ENCODE measurements around the gene ZNF513. TPM values are rescaled to one million over a fixed set of nuclear protein-coding genes. Genes with fewer than 3 reads are reported as not detected.
"Not testable (repeated sequence)": the region's sequence is repeated elsewhere in the genome, so short reads cannot be mapped to it uniquely, and the experiment has no call there.

Gene ZNF513
- 9.2 and 11.3 TPM in 2 replicates for total RNA-seq

DNA sequence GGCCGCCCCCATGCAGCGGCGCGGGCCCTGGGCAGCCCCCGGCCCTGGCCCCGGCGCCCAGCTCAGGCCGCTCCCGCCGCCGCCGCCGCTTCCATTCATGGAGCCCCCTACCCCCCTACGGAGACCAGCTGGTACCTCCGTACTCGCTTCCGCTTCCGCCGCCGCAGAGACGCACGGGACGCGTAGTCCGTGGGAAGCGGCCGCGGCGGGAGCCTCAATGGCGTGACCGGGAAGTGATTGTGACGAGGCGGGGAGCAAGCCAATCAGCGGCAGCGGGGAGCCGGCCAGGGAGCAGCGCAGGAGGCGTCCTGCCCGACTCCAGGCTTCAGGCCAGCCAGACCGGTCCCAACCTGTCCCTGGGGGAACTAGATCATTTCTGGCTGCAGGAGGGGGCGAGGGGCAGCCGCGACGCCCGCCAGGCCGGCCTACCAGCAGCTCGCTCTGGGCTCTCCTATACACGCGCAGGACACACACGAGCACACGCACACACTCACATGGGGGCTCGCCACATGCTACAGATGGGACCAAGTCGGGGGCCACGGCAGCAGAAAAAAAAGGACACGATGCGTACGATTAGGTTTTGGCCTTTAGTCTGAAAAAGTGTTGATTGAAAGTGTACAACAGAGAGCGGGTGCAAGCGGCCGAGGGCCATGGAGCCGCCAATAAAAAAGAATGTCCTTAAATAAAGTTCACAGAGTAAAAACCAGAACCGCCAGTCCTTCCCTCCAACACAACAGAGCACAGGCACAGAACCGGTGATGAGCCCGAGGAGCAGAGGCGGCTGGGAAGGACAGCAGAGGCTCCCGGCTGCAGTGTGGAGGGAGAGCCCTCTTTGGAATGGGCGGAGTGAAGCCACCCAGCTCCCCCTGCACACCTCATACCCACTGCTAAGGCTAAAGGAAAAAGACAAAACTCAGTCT lies at the start of gene ZNF513:
Gene ZNF513 (minus strand): TSS at position 109 of the 920 bp plus-strand sequence. CDS start 208 bp downstream, outside the sequence.
- peak; percentile 82 for DNase-seq (ENCODE audit: low read depth)

GRCh38 chr2:27428978-27429541 lies 48.5 kb upstream of the ZNF513 start:
- peak; percentile 63 for DNase-seq (ENCODE audit: low read depth)

GRCh38 chr2:27428213-27428977 lies 47.9 kb upstream of the ZNF513 start, which contains the start of gene NRBP1:
TSS of gene NRBP1 (plus strand) at chr2:27428631. CDS start at chr2:27433274, 4,643 bp downstream.
- DNase-seq (ENCODE audit: low read depth), result peak; percentile 70

DNA sequence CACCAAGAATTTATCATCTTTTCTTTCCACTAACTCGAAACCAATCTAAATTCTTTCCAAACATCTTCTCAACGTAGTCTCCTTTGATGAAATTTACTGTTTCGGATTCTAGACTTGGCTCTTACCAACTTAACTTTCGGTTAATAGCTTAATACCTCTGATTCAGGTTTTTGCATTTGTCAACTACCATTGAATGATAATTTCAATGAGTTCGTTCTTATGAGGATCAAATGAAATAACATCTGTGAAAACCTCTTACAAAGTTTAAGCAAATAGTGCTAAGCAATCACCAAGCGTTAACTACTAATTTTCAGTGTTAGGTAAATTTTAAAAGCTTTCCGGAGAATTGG lies 47.3 kb upstream of the ZNF513 start:
- peak; percentile 21 for DNase-seq (ENCODE audit: low read depth)

GRCh38 chr2:27425039-27425438 lies 44.5 kb upstream of the ZNF513 start:
- DNase-seq (ENCODE audit: low read depth), result not testable (repeated sequence)

- DNase-seq (ENCODE audit: low read depth), result no peak
Observed at GRCh38 chr2:27422958-27423357, 42.4 kb upstream of the ZNF513 start.

DNA sequence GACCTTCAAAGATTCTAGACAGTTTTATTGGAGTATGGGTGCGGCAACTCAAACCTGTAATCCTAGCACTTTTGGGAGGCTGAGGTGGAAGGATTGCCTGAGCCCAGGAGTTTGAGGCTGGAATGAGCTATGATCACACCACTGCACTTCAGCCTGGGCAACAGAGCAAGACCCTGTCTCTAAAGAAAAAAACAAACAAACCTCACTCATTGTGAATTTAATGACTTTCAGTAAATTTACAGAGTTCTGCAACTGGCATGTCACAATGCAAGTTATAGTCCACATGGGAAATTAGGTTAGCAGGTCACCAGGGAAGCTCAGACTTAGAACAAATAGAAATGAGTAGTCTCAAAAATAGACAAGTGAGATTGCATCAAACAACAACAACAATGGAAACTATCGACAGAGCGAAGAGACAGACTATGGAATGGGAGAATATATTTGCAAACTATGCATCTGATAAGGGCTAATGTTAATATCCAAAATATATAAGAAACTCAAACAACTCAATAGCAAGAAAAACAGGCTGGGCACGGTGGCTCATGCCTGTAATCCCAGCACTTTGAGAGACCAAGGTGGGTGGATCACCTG lies 41.2 kb upstream of the ZNF513 start:
- DNase-seq (ENCODE audit: low read depth), result no peak

- no peak for DNase-seq (ENCODE audit: low read depth)
Observed at GRCh38 chr2:27420996-27421395, 40.5 kb upstream of the ZNF513 start.

- DNase-seq (ENCODE audit: low read depth), result no peak
Observed at GRCh38 chr2:27416151-27416550, 35.6 kb upstream of the ZNF513 start.

DNA sequence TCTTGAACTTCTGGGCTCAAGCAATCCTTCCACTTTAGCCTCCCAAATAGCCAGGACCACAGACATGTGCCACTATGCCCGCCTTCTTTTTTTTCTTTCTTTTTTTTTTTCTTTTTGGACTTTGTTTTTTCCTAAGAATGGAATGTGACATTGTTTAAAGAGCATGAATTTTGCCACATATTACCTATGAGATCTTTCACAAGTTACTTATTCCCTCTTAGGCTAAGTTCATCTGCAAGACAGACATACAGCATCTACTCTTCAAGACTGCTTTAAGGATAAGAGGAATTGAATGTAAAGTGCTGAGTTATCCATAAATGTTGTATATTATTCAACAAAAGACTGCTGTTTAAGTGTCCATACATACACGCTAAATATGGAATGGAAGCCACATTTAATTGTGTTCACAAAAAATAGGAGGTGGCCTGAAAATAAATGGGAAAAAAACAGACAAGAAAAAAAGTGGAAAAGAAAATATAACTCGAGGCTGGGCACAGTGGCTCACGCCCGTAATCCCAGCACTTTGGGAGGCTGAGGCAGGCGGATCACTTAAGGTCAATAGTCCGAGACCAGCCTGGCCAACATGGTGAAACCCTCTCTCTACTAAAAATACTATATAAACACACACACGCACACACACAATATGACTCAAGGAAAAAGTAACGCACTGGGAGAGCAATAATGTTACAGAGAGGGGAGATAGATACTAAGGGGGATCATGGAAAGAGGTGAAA lies 32.1 kb upstream of the ZNF513 start:
- no peak for DNase-seq (ENCODE audit: low read depth)

GRCh38 chr2:27409321-27410073 lies 29.0 kb upstream of the ZNF513 start, which contains the start of gene PPM1G:
TSS of gene PPM1G (minus strand) at chr2:27409591. CDS start at chr2:27409422, 169 bp downstream.
- DNase-seq (ENCODE audit: low read depth), result peak; percentile 80

GRCh38 chr2:27408601-27409320 lies 28.2 kb upstream of the ZNF513 start:
- DNase-seq (ENCODE audit: low read depth), result no peak

DNA sequence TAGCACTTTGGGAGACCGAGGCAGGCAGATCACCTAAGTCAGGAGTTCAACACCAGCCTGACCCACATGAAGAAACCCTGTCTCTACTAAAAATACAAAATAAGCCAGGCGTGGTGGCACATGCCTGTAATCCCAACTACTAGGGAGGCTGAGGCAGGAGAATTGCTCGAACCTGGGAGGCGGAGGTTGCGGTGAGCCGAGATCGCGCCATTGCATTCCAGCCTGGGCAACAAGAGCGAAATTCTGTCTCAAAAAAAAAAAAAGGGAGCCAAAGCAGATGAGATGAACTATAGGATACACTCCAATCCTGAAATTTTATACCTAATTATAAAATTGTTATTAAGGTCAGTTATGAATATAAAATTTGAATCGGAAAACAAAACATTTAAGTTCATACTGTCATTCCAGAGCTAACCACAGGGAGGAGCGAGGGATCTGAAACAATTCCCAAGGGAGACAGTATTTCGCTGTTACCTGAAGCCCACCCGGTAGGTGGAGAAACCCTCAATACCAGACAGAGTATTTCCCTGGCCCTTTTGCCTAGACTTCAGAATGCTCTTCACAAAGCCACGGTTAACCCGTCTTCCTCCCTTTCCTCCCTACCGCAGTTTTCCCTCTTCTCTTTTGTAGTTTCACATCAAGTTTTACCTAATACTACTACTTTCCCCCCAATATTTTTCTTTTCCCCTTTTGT lies 27.4 kb upstream of the ZNF513 start:
- DNase-seq (ENCODE audit: low read depth), result peak; percentile 63

GRCh38 chr2:27400348-27401135 lies 20.0 kb upstream of the ZNF513 start:
- DNase-seq (ENCODE audit: low read depth), result no peak

DNA sequence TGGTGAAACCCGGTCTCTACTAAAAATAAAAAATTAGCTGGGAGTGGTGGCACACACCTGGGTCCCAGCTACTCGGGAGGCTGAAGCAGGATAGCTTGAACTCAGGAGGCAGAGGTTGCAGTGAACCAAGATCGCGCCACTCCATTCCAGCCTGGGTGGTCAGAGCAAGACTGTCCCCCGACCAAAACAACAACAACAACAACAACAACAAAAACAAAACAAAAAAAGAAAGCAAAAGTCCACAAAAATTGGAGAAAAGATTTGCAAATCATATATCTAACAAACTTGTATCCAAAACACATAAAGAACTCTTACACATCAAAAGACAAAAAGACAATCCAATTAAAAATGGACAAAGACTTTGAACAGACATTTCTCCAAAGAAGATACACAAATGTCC lies 18.4 kb upstream of the ZNF513 start:
- no peak for DNase-seq (ENCODE audit: low read depth)

- DNase-seq (ENCODE audit: low read depth), result no peak
Observed at GRCh38 chr2:27393225-27393624, 12.7 kb upstream of the ZNF513 start.

DNA sequence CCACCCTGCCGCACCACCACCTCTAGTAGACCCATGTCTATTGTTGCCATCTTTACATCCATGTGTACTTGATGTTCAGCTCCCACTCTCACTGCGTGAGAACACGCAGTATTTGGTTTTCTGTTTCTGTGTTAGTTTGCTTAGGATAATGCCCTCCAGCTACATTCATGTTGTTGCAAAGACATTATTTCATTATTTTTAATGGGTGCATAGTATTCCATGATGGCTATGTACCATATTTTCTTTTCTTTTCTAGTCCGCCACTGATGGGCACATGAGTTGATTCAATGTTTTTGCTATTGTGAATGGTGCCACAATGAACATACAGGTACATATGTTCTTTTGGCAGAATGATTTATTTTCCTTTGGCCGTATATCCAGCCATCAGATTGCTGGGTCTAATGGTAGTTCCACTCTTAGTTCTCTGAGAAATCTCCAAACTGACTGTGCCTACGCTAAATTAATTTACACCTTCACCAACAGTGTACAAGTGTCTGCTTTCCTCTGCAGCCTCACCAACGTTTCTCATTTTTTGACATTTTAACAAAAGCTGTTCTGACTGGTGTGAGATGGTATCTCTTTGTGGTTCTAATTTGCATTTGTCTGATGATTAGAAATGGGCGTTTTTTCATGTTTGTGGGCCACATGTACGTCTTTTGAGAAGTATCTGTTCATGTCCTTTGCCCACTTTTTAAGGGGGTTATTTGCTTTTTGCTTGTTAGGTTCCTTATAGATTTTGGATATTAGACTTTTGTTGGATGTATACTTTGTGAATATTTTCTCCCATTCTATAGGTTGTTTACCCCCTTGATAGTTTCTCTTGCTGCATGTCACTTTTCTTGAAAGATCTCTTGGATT lies 10.5 kb upstream of the ZNF513 start:
- no peak for DNase-seq (ENCODE audit: low read depth)
